DND-41 (cell line): ENCODE measurements around the gene OR52R1.

Experiments
- ATAC-seq: fragments of 200-7000 bp; cut with Tn5 transposase; 3 replicates; pipeline ENCODE4 v1.9.1; 2021; ENCODE audit warnings: low read depth; ENCODE audit not compliant: insufficient read depth
- DNase-seq: peaks from one replicate; pipeline ENCODE4 v3.0.0-alpha.2; 2020
- H2AFZ ChIP-seq: 2 replicates; pipeline ENCODE4 v1.6.0; 2012; ENCODE audit warnings: low read depth, low read length
- H3K27ac ChIP-seq: 2 replicates; pipeline ENCODE4 v1.5.1; 2012; ENCODE audit warnings: low read length, inconsistent platforms
- H3K27me3 ChIP-seq: fragments of 200-600 bp; sonication (generic); 2 replicates; pipeline ENCODE4 v1.6.0; 2012; ENCODE audit warnings: low read length, mild to moderate bottlenecking, inconsistent platforms; ENCODE audit not compliant: insufficient read depth, poor library complexity
- H3K36me3 ChIP-seq: 2 replicates; pipeline ENCODE4 v1.5.1; 2012; ENCODE audit warnings: low read length, inconsistent platforms; ENCODE audit not compliant: insufficient read depth
- H3K4me1 ChIP-seq: 2 replicates; pipeline ENCODE4 v1.5.1; 2012; ENCODE audit warnings: mild to moderate bottlenecking, low read length; ENCODE audit not compliant: insufficient read depth
- H3K4me2 ChIP-seq: 2 replicates; pipeline ENCODE4 v1.6.0; 2012; ENCODE audit warnings: mild to moderate bottlenecking, moderate library complexity, low read length, inconsistent platforms; ENCODE audit not compliant: insufficient read depth
- H3K4me3 ChIP-seq, 2 experiments: fragments of 200-600 bp in 1 of 2; shearing (Covaris generic) in 1 of 2; 2 replicates each; pipeline ENCODE4 v1.5.1; 2012 to 2016; ENCODE audit warnings: inconsistent platforms in 2 of 2, low read length in 2 of 2, mild to moderate bottlenecking in 2 of 2, low read depth in 1 of 2, moderate library complexity in 1 of 2
- H3K79me2 ChIP-seq: 2 replicates; pipeline ENCODE4 v1.6.0; 2012; ENCODE audit warnings: low read length, inconsistent platforms; ENCODE audit not compliant: insufficient read depth
- H3K9ac ChIP-seq: 2 replicates; pipeline ENCODE4 v1.6.0; 2012; ENCODE audit warnings: low read depth, mild to moderate bottlenecking, inconsistent platforms, low read length, moderate library complexity
- H3K9me3 ChIP-seq: 2 replicates; pipeline ENCODE4 v1.5.1; 2012; ENCODE audit warnings: low read length, moderate library complexity, mild to moderate bottlenecking, inconsistent platforms; ENCODE audit not compliant: insufficient read depth, severe bottlenecking
- H4K20me1 ChIP-seq: 2 replicates; pipeline ENCODE4 v1.6.0; 2012; ENCODE audit warnings: low read length; ENCODE audit not compliant: insufficient read depth
- CTCF ChIP-seq: IDR thresholded peaks from 2 replicates; pipeline ENCODE4 v1.5.1; 2012; ENCODE audit warnings: borderline replicate concordance, low read length, moderate library complexity, mild to moderate bottlenecking; ENCODE audit not compliant: poor library complexity, severe bottlenecking; ENCODE audit errors: extremely low read depth
- EZH2 ChIP-seq: IDR thresholded peaks from 3 replicates; pipeline ENCODE4 v1.6.1; 2012; ENCODE audit warnings: borderline replicate concordance, low read depth, mild to moderate bottlenecking, moderate library complexity, low read length, inconsistent platforms; ENCODE audit not compliant: severe bottlenecking

OR52R1 gene

GRCh38 chr11:4804280-4804679, at the start of gene OR52R1:
Gene OR52R1, minus strand, starts transcription at chr11:4804380. Its CDS starts 0 bp downstream, at chr11:4804380.
- H3K79me2 ChIP-seq = no peaks in the 10 kb centered on the region
- ATAC-seq (no peak), DNase-seq (no peak)
- H4K20me1 ChIP-seq = no peaks in the 10 kb centered on the region
- H3K9me3 ChIP-seq = no peaks in the 10 kb centered on the region
- H3K27me3 ChIP-seq = no peaks in the 10 kb centered on the region
- no peak within 1 kb of the TSS for H3K4me3 ChIP-seq
- H3K4me1 ChIP-seq = no peaks in the 10 kb centered on the region
- TF ChIP-seq EZH2 (no peak), CTCF (no peak)
- H2AFZ ChIP-seq = no peak within 1 kb of the TSS
- H3K9ac ChIP-seq = no peak within 1 kb of the TSS
- H3K27ac ChIP-seq = no peak within 1 kb of the TSS
- H3K36me3 ChIP-seq = no peaks in the 10 kb centered on the region
- H3K4me2 ChIP-seq = no peak within 1 kb of the TSS

GRCh38 chr11:4851033-4851432, 46.9 kb upstream of the OR52R1 start:
- Histone ChIP-seq H3K4me2 (no peak overlapping the region), H2AFZ (no peak overlapping the region), H3K9ac (no peak overlapping the region), H3K36me3 (no peaks in the 10 kb centered on the region), H3K4me3 (no peak overlapping the region), H3K79me2 (no peaks in the 10 kb centered on the region), H3K4me1 (no peaks in the 10 kb centered on the region), H3K27ac (no peak overlapping the region), H4K20me1 (peaks cover 3% of the 10 kb centered on the region; the same call in 1 of the 2 replicates), H3K9me3 (no peaks in the 10 kb centered on the region), H3K27me3 (peaks cover 7% of the 10 kb centered on the region)
- TF ChIP-seq EZH2 = no peak
- TF ChIP-seq CTCF = no peak
- no peak for DNase-seq
- no peak for ATAC-seq

- Histone ChIP-seq H3K9me3 (no peaks in the 10 kb centered on the region), H4K20me1 (peaks cover 3% of the 10 kb centered on the region; the same call in 1 of the 2 replicates), H3K4me2 (no peak within 1 kb of the TSS), H3K4me3 (no peak within 1 kb of the TSS), H3K27me3 (peaks cover 7% of the 10 kb centered on the region), H3K36me3 (no peaks in the 10 kb centered on the region), H3K27ac (no peak within 1 kb of the TSS), H3K79me2 (no peaks in the 10 kb centered on the region), H3K4me1 (no peaks in the 10 kb centered on the region), H2AFZ (no peak within 1 kb of the TSS), H3K9ac (no peak within 1 kb of the TSS)
- ATAC-seq = no peak
- no peak for DNase-seq
- TF ChIP-seq CTCF (no peak), EZH2 (no peak)
These were observed 44.8 kb upstream of the OR52R1 start, which contains the start of gene OR51S1 for GRCh38 chr11:4848908-4849532. Gene OR51S1, minus strand, starts transcription at chr11:4849208. Its CDS starts 0 bp downstream, at chr11:4849208.
